SK-N-DZ (cell line): ENCODE results near the gene PAX8. TPM values are rescaled to one million over a fixed set of nuclear protein-coding genes. Genes with fewer than 3 reads are reported as not detected.
"Not testable (repeated sequence)": the region's sequence is repeated elsewhere in the genome, so short reads cannot be mapped to it uniquely, and the experiment has no call there.

Experiments used
- DNase-seq: peaks from one replicate; pipeline ENCODE4 v3.0.0-alpha.2; 2015; ENCODE audit warnings: low spot score
- polyA plus RNA-seq, 2 experiments: library from polyadenylated mRNA; depleted of rRNA; stranded (reverse); fragments of >200 nt; gene quantifications; 2 replicates each; pipeline ENCODE4 v1.2.3, GENCODE V29; 2014

PAX8 gene
- not detected in 2 replicates for polyA plus RNA-seq (2014; cell fraction: cytosol; rRNA removed)
- polyA plus RNA-seq (2014; cell fraction: nucleus; rRNA removed): not detected in 2 replicates

GRCh38 chr2:113278742-113279139 lies at the start of gene PAX8:
Gene PAX8, minus strand, starts transcription at chr2:113278921. Its CDS starts 527 bp downstream, at chr2:113278394.
- DNase-seq: no peak

GRCh38 chr2:113328043-113328442 lies 49.3 kb upstream of the PAX8 start:
- DNase-seq: no peak

GRCh38 chr2:113325161-113325731 lies 46.5 kb upstream of the PAX8 start:
- peak; percentile 28 for DNase-seq

- peak; percentile 73 for DNase-seq
These were observed 46.0 kb upstream of the PAX8 start for GRCh38 chr2:113324684-113325160.

GRCh38 chr2:113323129-113323528 lies 44.4 kb upstream of the PAX8 start:
- DNase-seq: not testable (repeated sequence)

GRCh38 chr2:113320106-113320505 lies 41.4 kb upstream of the PAX8 start:
- DNase-seq: not testable (repeated sequence)

GRCh38 chr2:113318941-113319340 lies 40.2 kb upstream of the PAX8 start:
- DNase-seq: not testable (repeated sequence)

GRCh38 chr2:113316085-113316484 lies 37.4 kb upstream of the PAX8 start:
- no peak for DNase-seq

- not testable (repeated sequence) for DNase-seq
These were observed 35.9 kb upstream of the PAX8 start for GRCh38 chr2:113314663-113315062.

GRCh38 chr2:113314176-113314575 lies 35.5 kb upstream of the PAX8 start:
- not testable (repeated sequence) for DNase-seq

GRCh38 chr2:113311781-113312180 lies 33.1 kb upstream of the PAX8 start:
- DNase-seq: not testable (repeated sequence)

- DNase-seq: not testable (repeated sequence)
These were observed 32.5 kb upstream of the PAX8 start for GRCh38 chr2:113311191-113311590.

- no peak for DNase-seq
These were observed 31.1 kb upstream of the PAX8 start for GRCh38 chr2:113309655-113310387.

GRCh38 chr2:113308784-113309183 lies 30.1 kb upstream of the PAX8 start:
- not testable (repeated sequence) for DNase-seq

- DNase-seq: not testable (repeated sequence)
These were observed 27.5 kb upstream of the PAX8 start for GRCh38 chr2:113306207-113306606.

GRCh38 chr2:113305749-113306148 lies 27.0 kb upstream of the PAX8 start:
- not testable (repeated sequence) for DNase-seq

GRCh38 chr2:113305146-113305545 lies 26.4 kb upstream of the PAX8 start:
- no peak for DNase-seq

- no peak for DNase-seq
These were observed 26.0 kb upstream of the PAX8 start for GRCh38 chr2:113304702-113305101.

GRCh38 chr2:113302216-113302980 lies 23.7 kb upstream of the PAX8 start:
- not testable (repeated sequence) for DNase-seq

GRCh38 chr2:113300281-113300680 lies 21.6 kb upstream of the PAX8 start:
- DNase-seq: no peak

GRCh38 chr2:113298176-113298575 lies 19.5 kb upstream of the PAX8 start:
- no peak for DNase-seq

- DNase-seq: not testable (repeated sequence)
These were observed 18.9 kb upstream of the PAX8 start for GRCh38 chr2:113297590-113297989.
